Liver (tissue), 9 donors: ENCODE measurements around the gene TFF1. TPM values are rescaled to one million over a fixed set of nuclear protein-coding genes. Genes with fewer than 3 reads are reported as not detected.
A peak's percentile ranks its signal among the peaks of the same experiment; 100 is the strongest.

Source experiments
- DNase-seq: peaks from one replicate; pipeline ENCODE4 v3.0.0-alpha.2; 2017; ENCODE audit warnings: low spot score
- H3K27ac ChIP-seq, 2 donors: one replicate each; pipeline ENCODE4 v1.7.0; 2013; ENCODE audit warnings: inconsistent platforms in 2 of 2, low read length in 2 of 2, control low read depth in 1 of 2, low read depth in 1 of 2, mild to moderate bottlenecking in 1 of 2
- H3K27me3 ChIP-seq, 4 donors: one replicate each; pipeline versions ENCODE4 v1.6.1 to v1.7.0; 2013; ENCODE audit warnings: low read length in 3 of 4, inconsistent platforms in 1 of 4, mild to moderate bottlenecking in 1 of 4, moderate library complexity in 1 of 4; ENCODE audit not compliant: control insufficient read depth in 4 of 4, insufficient read depth in 4 of 4
- H3K36me3 ChIP-seq, 4 donors: one replicate each; pipeline versions ENCODE4 v1.6.1 to v1.7.0; 2013; ENCODE audit warnings: low read length in 3 of 4, mild to moderate bottlenecking in 3 of 4, low read depth in 1 of 4, moderate library complexity in 1 of 4; ENCODE audit not compliant: control insufficient read depth in 4 of 4, insufficient read depth in 3 of 4
- H3K4me1 ChIP-seq, 4 donors: one replicate each; pipeline versions ENCODE4 v1.6.1 to v1.7.0; 2013; ENCODE audit warnings: low read length in 3 of 4, mild to moderate bottlenecking in 3 of 4, moderate library complexity in 1 of 4; ENCODE audit not compliant: control insufficient read depth in 4 of 4, insufficient read depth in 4 of 4
- H3K4me3 ChIP-seq, 3 donors: one replicate each; pipeline versions ENCODE4 v1.6.1 to v1.7.0; 2013; ENCODE audit warnings: low read length in 3 of 3, control low read depth in 1 of 3, low read depth in 1 of 3, mild to moderate bottlenecking in 1 of 3
- H3K9ac ChIP-seq, 2 donors: one replicate each; pipeline ENCODE4 v1.7.0; 2013; ENCODE audit warnings: low read length in 2 of 2, mild to moderate bottlenecking in 2 of 2, moderate library complexity in 2 of 2, control low read depth in 1 of 2, low read depth in 1 of 2
- H3K9me3 ChIP-seq, 4 donors: one replicate each; pipeline versions ENCODE4 v1.6.1 to v1.7.0; 2013; ENCODE audit warnings: low read length in 3 of 4; ENCODE audit not compliant: control insufficient read depth in 4 of 4
- CTCF ChIP-seq: fragments of 150-350 bp; IDR thresholded peaks from 2 replicates; pipeline ENCODE4 v1.5.1; 2017; ENCODE audit warnings: improper control_type of control experiment, low read depth, low read length; ENCODE audit not compliant: missing input control
- FOXA1 ChIP-seq: IDR thresholded peaks from 2 replicates; pipeline ENCODE4 v1.6.1; 2016; ENCODE audit warnings: antibody characterized with exemption
- GABPA ChIP-seq, 2 donors: IDR thresholded peaks in 1 of 2; conservative IDR thresholded peaks in 1 of 2; 2 replicates each; pipeline ENCODE4 v1.6.1; 2016; ENCODE audit warnings: antibody characterized with exemption in 2 of 2, mild to moderate bottlenecking in 1 of 2, moderate library complexity in 1 of 2
- NR2F2 ChIP-seq: IDR thresholded peaks from 2 replicates; pipeline ENCODE4 v1.6.1; 2016; ENCODE audit warnings: antibody characterized with exemption
- RXRA ChIP-seq, 2 donors: IDR thresholded peaks; 2 replicates each; pipeline ENCODE4 v1.6.1; 2017 to 2018; ENCODE audit warnings: antibody characterized with exemption in 2 of 2, mild to moderate bottlenecking in 1 of 2
- TAF1 ChIP-seq: conservative IDR thresholded peaks from 2 replicates; pipeline ENCODE4 v1.6.1; 2016; ENCODE audit warnings: antibody characterized with exemption, mild to moderate bottlenecking
- WGBS: extraction: QIAGEN DNeasy Blood & Tissue Kit; methylation state at CpG from one replicate; pipeline ENCODE4 v1.1.7; 2013; 5-methylcytosine and 5-hydroxymethylcytosine counted together
- polyA plus RNA-seq, 2 donors: library from polyadenylated mRNA; stranded (reverse) in 1 of 2; unstranded in 1 of 2; fragments of 200-250 nt in 1 of 2; fragments of >200 nt in 1 of 2; fragmentation: Nextera tagmentation in 1 of 2; extraction: Ambion mirVana in 1 of 2; gene quantifications; one replicate each; pipeline versions ENCODE4 v1.2.1 to v1.2.3, GENCODE V29; 2013 to 2015
- total RNA-seq, 2 donors: library from RNA; depleted of rRNA; stranded (reverse); fragments of >200 nt; gene quantifications; one replicate each; pipeline ENCODE4 v1.2.3, GENCODE V29; 2014
- TF ChIP-seq, protein P1 (sequence below): IDR thresholded peaks from 2 replicates; pipeline ENCODE4 v1.6.1; 2016; ENCODE audit warnings: antibody characterized with exemption, mild to moderate bottlenecking
- donor health status: healthy.
- donor health status: healthy.
- donor health status: healthy.
- donor health status: healthy.
- donor health status: healthy.

The TFF1 gene
- total and polyA plus RNA-seq, 4 donors, result not detected

DNA sequence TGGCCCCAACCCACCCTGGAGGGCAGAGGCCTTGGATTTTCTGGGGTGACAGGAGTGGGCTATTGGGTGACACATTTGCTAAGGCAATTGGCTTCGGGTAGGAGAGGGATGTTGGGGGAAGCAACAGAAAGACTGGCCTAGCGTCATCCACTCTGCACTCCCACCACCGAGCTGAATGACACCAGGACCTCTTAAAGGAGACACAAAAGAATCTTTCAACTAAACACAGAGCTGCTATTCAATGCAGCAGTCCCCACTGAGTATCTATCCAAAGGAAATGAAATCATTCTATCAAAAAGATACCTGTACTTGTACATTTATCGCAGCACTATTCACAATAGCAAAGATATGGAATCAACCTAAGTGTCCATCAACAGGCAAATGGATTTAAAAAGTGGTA, 21.7 kb downstream of the TFF1 start:
- H3K9me3 ChIP-seq, result no peaks in the 10 kb centered on the region
- no peak overlapping the region for H3K9ac ChIP-seq
- H3K27ac ChIP-seq, result no peak overlapping the region
- H3K4me1 ChIP-seq, result no peaks in the 10 kb centered on the region
- 83% methylated on average over 4 of the region's 4 CpGs for WGBS
- TF ChIP-seq CTCF (no peak), GABPA (IDR thresholded peaks at IDR 0.05 in 1 of 2, conservative IDR thresholded peaks at IDR 0.05 in 1 of 2) (no peak), TAF1 (no peak), FOXA1 (no peak)
- TF ChIP-seq, protein P1, sequence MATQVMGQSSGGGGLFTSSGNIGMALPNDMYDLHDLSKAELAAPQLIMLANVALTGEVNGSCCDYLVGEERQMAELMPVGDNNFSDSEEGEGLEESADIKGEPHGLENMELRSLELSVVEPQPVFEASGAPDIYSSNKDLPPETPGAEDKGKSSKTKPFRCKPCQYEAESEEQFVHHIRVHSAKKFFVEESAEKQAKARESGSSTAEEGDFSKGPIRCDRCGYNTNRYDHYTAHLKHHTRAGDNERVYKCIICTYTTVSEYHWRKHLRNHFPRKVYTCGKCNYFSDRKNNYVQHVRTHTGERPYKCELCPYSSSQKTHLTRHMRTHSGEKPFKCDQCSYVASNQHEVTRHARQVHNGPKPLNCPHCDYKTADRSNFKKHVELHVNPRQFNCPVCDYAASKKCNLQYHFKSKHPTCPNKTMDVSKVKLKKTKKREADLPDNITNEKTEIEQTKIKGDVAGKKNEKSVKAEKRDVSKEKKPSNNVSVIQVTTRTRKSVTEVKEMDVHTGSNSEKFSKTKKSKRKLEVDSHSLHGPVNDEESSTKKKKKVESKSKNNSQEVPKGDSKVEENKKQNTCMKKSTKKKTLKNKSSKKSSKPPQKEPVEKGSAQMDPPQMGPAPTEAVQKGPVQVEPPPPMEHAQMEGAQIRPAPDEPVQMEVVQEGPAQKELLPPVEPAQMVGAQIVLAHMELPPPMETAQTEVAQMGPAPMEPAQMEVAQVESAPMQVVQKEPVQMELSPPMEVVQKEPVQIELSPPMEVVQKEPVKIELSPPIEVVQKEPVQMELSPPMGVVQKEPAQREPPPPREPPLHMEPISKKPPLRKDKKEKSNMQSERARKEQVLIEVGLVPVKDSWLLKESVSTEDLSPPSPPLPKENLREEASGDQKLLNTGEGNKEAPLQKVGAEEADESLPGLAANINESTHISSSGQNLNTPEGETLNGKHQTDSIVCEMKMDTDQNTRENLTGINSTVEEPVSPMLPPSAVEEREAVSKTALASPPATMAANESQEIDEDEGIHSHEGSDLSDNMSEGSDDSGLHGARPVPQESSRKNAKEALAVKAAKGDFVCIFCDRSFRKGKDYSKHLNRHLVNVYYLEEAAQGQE, result no peak
- H3K27me3 ChIP-seq, result peaks cover 0 to 9% (median 0%) of the 10 kb centered on the region in 4 donors
- H3K36me3 ChIP-seq, result no peaks in the 10 kb centered on the region
- H3K4me3 ChIP-seq, result no peak overlapping the region
- no peak for DNase-seq

GRCh38 chr21:42343963-42344510, 22.3 kb downstream of the TFF1 start:
- peak; percentile 30 for DNase-seq

More at GRCh38 chr21:42343963-42344510, 22.3 kb downstream of the TFF1 start:
- Histone ChIP-seq H3K4me1 (no peaks in the 10 kb centered on the region), H3K36me3 (no peaks in the 10 kb centered on the region), H3K27ac (no peak overlapping the region), H3K9ac (no peak overlapping the region), H3K27me3 (peaks cover 0 to 6% (median 0%) of the 10 kb centered on the region in 4 donors), H3K4me3 (no peak overlapping the region), H3K9me3 (no peaks in the 10 kb centered on the region)
- no peak for TF ChIP-seq NR2F2
- no peak for TF ChIP-seq RXRA (IDR thresholded peaks at IDR 0.05)
- TF ChIP-seq GABPA (IDR thresholded peaks at IDR 0.05 in 1 of 2, conservative IDR thresholded peaks at IDR 0.05 in 1 of 2), result no peak
- TF ChIP-seq, protein P1, result no peak
- 91% methylated on average over 11 of the region's 11 CpGs for WGBS
